ENCODE results near the gene PAPLN. TPM values are rescaled to one million over a fixed set of nuclear protein-coding genes. Genes with fewer than 3 reads are reported as not detected.

PAPLN gene
- total RNA-seq, 2 donors from 2014 or later: 9.6 to 13.5 TPM

DNA sequence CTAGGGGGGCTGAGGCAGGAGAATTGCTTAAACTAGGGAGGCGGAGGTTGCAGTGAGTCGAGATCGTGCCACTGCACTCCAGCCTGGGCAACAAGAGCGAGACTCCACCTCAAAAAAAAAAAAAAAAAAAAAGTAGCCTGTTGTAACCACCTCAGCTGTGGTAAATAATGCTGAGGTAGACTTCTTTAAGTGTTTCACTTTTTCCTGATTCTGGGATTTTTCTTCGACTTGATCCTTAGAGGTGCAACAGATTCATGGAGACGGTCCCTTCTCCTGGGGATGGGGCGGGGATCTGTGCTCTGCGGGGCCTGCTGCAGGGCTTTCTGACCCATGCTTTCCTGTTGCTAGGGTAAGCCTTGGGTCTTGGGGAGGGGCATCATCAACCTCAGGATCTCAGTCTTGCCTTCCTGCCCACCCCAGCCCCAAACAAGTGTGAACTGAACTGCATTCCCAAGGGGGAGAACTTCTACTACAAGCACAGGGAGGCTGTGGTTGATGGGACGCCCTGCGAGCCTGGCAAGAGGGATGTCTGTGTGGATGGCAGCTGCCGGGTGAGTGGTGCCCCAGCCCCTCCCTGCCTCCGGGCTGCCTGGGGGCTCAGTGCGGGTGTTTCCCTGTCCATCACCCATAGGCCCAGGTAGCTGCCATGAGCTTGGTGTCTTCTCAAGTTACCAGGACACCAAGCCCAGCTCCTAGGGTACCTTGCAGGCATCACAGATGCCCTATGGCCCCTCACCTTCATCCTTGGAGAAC lies 12.4 kb downstream of the PAPLN start:
- Histone ChIP-seq H3K27me3 (no peaks in the 10 kb centered on the region), H3K27ac (no peak overlapping the region), H3K36me3 (replicated peaks in 1 of 2; ENCODE audit: insufficient read depth in 1 of 2, low read depth in 2 of 2) (no peaks in the 10 kb centered on the region), H3K4me1 (peaks cover 9% of the 10 kb centered on the region), H3K9me3 (no peaks in the 10 kb centered on the region), H3K4me3 (no peak overlapping the region)
- TF ChIP-seq, protein P1, sequence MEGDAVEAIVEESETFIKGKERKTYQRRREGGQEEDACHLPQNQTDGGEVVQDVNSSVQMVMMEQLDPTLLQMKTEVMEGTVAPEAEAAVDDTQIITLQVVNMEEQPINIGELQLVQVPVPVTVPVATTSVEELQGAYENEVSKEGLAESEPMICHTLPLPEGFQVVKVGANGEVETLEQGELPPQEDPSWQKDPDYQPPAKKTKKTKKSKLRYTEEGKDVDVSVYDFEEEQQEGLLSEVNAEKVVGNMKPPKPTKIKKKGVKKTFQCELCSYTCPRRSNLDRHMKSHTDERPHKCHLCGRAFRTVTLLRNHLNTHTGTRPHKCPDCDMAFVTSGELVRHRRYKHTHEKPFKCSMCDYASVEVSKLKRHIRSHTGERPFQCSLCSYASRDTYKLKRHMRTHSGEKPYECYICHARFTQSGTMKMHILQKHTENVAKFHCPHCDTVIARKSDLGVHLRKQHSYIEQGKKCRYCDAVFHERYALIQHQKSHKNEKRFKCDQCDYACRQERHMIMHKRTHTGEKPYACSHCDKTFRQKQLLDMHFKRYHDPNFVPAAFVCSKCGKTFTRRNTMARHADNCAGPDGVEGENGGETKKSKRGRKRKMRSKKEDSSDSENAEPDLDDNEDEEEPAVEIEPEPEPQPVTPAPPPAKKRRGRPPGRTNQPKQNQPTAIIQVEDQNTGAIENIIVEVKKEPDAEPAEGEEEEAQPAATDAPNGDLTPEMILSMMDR (IDR thresholded peaks at IDR 0.05): no peak
- no peak for TF ChIP-seq POLR2A (IDR thresholded peaks at IDR 0.05)
- 74 to 76% methylated on average over 11 of the region's 13 CpGs for WGBS, 2 donors
- DNase-seq (no peak), ATAC-seq (no peak)
- intact Hi-C loops (cut with DNase I): no loop called here

DNA sequence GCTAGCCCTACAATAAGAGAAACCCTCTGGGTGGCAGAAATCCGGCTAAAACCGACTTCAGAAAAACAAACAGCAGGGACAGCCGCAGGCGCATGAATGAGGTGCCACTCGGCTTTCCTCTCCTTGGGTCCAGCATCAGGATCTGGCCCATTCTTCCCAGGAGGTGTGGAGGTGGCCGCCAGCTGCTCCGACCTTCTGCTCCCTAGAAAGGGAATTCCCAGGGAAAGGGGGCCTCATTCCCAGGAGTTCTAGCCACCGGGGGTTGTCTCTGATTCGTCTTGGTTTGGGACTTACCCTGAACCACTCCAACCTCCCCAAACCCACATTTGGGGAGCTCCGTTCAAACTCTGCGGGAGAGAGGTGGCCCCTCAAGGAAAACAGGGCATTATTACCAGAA lies 13.0 kb downstream of the PAPLN start:
- ATAC-seq (no peak), DNase-seq (no peak)
- Histone ChIP-seq H3K36me3 (replicated peaks in 1 of 2; ENCODE audit: insufficient read depth in 1 of 2, low read depth in 2 of 2) (no peaks in the 10 kb centered on the region), H3K27me3 (no peaks in the 10 kb centered on the region), H3K4me3 (no peak overlapping the region), H3K9me3 (no peaks in the 10 kb centered on the region), H3K4me1 (peaks cover 9% of the 10 kb centered on the region), H3K27ac (no peak overlapping the region)
- TF ChIP-seq POLR2A (IDR thresholded peaks at IDR 0.05): no peak
- TF ChIP-seq, protein P1 (IDR thresholded peaks at IDR 0.05): no peak
- intact Hi-C loops (cut with DNase I): no loop called here
- 72 to 90% methylated on average over 9 to 11 of the region's 11 CpGs for WGBS, 2 donors

DNA sequence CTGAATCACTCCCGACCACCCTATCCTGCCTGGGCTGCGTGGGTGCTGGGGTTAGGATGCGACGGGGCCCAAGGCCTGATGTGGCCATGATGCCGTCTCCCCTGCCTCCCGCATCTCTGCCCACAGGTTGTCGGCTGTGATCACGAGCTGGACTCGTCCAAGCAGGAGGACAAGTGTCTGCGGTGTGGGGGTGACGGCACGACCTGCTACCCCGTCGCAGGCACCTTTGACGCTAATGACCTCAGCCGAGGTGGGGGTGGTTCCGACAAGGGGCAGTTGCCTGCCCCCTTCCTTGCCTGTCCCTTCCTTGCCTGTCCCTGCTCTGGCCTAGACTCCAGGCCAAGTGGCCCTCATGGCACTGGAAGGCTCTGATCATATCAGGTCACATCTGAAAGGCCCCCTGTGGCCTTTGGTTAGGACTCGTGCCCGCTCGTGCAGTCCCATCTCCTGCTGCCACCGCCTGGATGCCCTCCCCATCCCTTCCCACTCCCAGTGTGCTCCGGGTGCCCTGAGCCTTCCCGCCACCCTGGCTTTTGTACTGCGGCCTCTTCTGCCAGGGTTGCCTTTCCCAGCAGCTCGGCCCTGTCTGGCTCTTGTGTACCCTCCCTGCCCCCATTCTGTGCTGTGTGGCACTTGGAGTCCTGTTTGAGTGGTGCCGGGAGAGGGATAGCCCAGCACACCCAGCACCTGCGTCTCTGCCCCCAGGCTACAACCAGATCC lies 13.6 kb downstream of the PAPLN start:
- TF ChIP-seq, protein P1 (IDR thresholded peaks at IDR 0.05): no peak
- no peak for TF ChIP-seq POLR2A (IDR thresholded peaks at IDR 0.05)
- H3K4me1 ChIP-seq: peaks cover 4% of the 10 kb centered on the region

DNA sequence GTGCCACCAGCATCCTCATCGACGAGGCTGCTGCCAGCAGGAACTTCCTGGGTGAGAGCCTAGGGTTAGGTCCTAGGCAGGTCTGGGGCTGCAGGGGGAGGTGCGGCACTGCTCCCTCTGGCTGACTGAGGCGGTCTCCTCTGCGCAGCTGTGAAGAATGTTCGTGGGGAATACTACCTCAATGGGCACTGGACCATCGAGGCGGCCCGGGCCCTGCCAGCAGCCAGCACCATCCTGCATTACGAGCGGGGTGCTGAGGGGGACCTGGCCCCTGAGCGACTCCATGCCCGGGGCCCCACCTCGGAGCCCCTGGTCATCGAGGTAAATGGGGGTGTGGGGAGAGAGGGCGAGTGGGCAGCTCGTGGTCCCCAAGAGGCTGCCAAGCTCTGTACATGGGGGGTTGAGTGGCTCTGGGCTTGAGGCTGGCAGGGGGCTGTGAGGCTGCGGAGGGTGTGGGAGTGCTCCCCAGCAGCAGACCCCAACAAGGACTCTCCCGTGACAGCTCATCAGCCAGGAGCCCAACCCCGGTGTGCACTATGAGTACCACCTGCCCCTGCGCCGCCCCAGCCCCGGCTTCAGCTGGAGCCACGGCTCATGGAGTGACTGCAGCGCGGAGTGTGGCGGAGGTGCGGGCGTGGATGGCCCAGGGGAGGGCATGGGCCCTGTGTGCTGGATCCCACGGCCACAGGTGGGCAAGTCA lies 14.4 kb downstream of the PAPLN start:
- ATAC-seq (no peak), DNase-seq (no peak)
- no peaks in the 10 kb centered on the region for H3K4me1 ChIP-seq
- intact Hi-C loops (cut with DNase I): no loop called here
- TF ChIP-seq POLR2A (IDR thresholded peaks at IDR 0.05): no peak
- TF ChIP-seq, protein P1 (IDR thresholded peaks at IDR 0.05): no peak
- no peaks in the 10 kb centered on the region for H3K36me3 ChIP-seq (replicated peaks in 1 of 2; ENCODE audit: insufficient read depth in 1 of 2, low read depth in 2 of 2)
- 86 to 87% methylated on average over 12 to 21 of the region's 30 CpGs for WGBS, 2 donors
- no peak overlapping the region for H3K4me3 ChIP-seq
- H3K27ac ChIP-seq: no peak overlapping the region
- no peaks in the 10 kb centered on the region for H3K27me3 ChIP-seq
- no peaks in the 10 kb centered on the region for H3K9me3 ChIP-seq

More for the DNA sequence above, 13.6 kb downstream of the PAPLN start:
- no peak for ATAC-seq
- 84 to 89% methylated on average over 24 to 26 of the region's 27 CpGs for WGBS, 2 donors
- Histone ChIP-seq H3K36me3 (replicated peaks in 1 of 2; ENCODE audit: insufficient read depth in 1 of 2, low read depth in 2 of 2) (no peaks in the 10 kb centered on the region), H3K9me3 (no peaks in the 10 kb centered on the region), H3K27me3 (no peaks in the 10 kb centered on the region), H3K4me3 (no peak overlapping the region), H3K27ac (no peak overlapping the region)
- intact Hi-C loops (cut with DNase I): no loop called here
- DNase-seq: no peak
